Kidney epithelial cell (primary cell): ENCODE results near the gene CCDC7. TPM values are rescaled to one million over a fixed set of nuclear protein-coding genes. Genes with fewer than 3 reads are reported as not detected.

ENCODE experiments used
- DNase-seq: peaks from one replicate; pipeline ENCODE4 v3.0.0-alpha.2; 2010; ENCODE audit warnings: low read depth
- H3K27me3 ChIP-seq: 2 replicates; pipeline ENCODE4 v1.6.0; 2011; ENCODE audit warnings: low read length; ENCODE audit not compliant: control insufficient read depth, insufficient read depth
- H3K36me3 ChIP-seq: 2 replicates; pipeline ENCODE4 v1.5.1; 2011; ENCODE audit warnings: low read length; ENCODE audit not compliant: control insufficient read depth, insufficient read depth
- H3K4me3 ChIP-seq: 2 replicates; pipeline ENCODE4 v1.5.1; 2011; ENCODE audit warnings: low read depth, mild to moderate bottlenecking, control low read depth, low read length
- CTCF ChIP-seq: IDR thresholded peaks from 2 replicates; pipeline ENCODE4 v1.5.1; 2011; ENCODE audit warnings: mild to moderate bottlenecking, moderate library complexity, low read length, control low read depth, inconsistent platforms; ENCODE audit not compliant: insufficient read depth, poor library complexity, severe bottlenecking
- total RNA-seq: library from RNA; depleted of rRNA; stranded (reverse); fragments of >200 nt; gene quantifications from 2 replicates; pipeline ENCODE4 v1.2.3, GENCODE V29; 2015

CCDC7 gene
- total RNA-seq, 1 donor from 2014 or later: 2.7 TPM

DNA sequence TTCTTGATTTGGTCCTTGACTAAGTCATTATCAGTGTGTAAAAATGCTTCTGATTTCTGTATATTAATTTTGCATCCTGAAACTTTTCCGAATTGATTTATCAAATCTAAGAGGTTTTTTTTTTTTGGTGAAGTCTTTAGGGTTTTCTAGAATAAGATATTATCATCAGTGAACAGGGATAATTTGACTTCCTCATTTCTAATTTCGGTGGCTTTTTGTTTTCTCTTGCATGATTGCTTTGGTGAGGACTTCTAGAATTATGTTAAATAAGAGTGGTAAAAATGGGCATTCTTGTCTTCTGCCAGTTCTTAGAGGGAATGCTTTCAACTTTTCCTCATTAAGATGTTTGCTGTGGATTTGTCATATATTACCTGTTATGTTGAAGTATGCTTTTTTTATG lies 170.5 kb downstream of the CCDC7 start:
- TF ChIP-seq CTCF: no peak

GRCh38 chr10:32618482-32618881 lies 172.5 kb downstream of the CCDC7 start:
- no peak for TF ChIP-seq CTCF
- no peak for DNase-seq
- no peaks in the 10 kb centered on the region for H3K36me3 ChIP-seq
- H3K27me3 ChIP-seq: no peaks in the 10 kb centered on the region
- no peak overlapping the region for H3K4me3 ChIP-seq

More for the DNA sequence above, 170.5 kb downstream of the CCDC7 start:
- DNase-seq: no peak
- H3K4me3 ChIP-seq: no peak overlapping the region
- no peaks in the 10 kb centered on the region for H3K36me3 ChIP-seq
- no peaks in the 10 kb centered on the region for H3K27me3 ChIP-seq

GRCh38 chr10:32621969-32622368 lies 176.0 kb downstream of the CCDC7 start:
- Histone ChIP-seq H3K4me3 (no peak overlapping the region), H3K36me3 (no peaks in the 10 kb centered on the region), H3K27me3 (no peaks in the 10 kb centered on the region)
- DNase-seq: no peak
- no peak for TF ChIP-seq CTCF

DNA sequence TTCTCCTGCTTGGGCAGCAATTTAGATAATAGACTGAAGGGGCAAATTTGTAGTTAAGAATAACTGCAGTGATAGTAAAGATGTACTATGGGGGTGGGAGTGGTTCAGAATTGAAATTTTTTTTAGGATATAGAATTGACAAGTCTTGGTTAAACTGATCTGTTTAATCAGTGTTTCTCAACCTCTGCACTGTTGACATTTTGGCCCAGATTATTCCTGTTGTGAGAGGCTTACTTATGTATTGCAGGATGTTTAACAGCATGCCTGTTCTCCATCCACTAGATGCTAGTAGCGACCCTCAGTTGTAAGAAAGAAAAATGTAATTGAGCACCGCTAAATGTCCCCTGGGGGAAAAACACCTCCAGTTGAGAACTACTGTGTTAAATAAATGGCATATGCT lies 176.5 kb downstream of the CCDC7 start:
- no peaks in the 10 kb centered on the region for H3K36me3 ChIP-seq
- TF ChIP-seq CTCF: no peak

DNA sequence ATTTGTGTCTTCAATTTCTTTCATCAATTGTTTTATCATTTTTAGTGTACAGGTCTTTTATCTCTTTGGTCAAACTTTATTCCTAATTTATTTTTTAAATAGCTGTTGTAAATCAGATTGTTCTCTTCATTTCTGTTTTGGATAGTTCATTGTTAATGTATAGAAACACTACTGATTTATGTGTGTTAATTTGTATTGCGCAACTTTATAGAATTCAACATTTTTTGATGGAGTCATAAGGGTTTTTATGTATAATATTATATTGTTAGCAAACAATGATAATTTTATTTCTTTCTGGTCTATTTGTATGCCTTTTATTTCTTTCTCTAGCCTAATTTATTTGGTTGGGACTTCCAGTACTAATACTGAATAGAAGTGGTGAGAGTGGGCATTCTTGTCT lies 181.2 kb downstream of the CCDC7 start:
- no peak for TF ChIP-seq CTCF
- H3K27me3 ChIP-seq: no peaks in the 10 kb centered on the region
- no peaks in the 10 kb centered on the region for H3K36me3 ChIP-seq
- no peak for DNase-seq
- no peak overlapping the region for H3K4me3 ChIP-seq

More for the DNA sequence above, 176.5 kb downstream of the CCDC7 start:
- H3K4me3 ChIP-seq: no peak overlapping the region
- no peaks in the 10 kb centered on the region for H3K27me3 ChIP-seq
- no peak for DNase-seq

GRCh38 chr10:32629910-32630309 lies 184.0 kb downstream of the CCDC7 start:
- TF ChIP-seq CTCF: no peak
- Histone ChIP-seq H3K4me3 (no peak overlapping the region), H3K27me3 (no peaks in the 10 kb centered on the region), H3K36me3 (no peaks in the 10 kb centered on the region)
- DNase-seq: no peak
